Transverse colon (tissue), 4 donors: ENCODE measurements around the gene DCPS.

Experiments used
- CTCF ChIP-seq, 5 experiments: fragments of 200-600 bp in 3 of 5; fragments of 450-650 bp in 2 of 5; sonication (generic) in 3 of 5; IDR thresholded peaks; 1 replicate in 2 of 5; 2 replicates in 3 of 5; pipeline ENCODE4 v1.5.1; 2016 to 2017; ENCODE audit warnings: antibody characterized with exemption in 5 of 5, inconsistent platforms in 3 of 5, mild to moderate bottlenecking in 2 of 5, moderate library complexity in 1 of 5
- EP300 ChIP-seq: sonication (generic); formaldehyde crosslinking; IDR thresholded peaks from one replicate; pipeline ENCODE4 v1.6.1; 2017; ENCODE audit warnings: antibody characterized with exemption, low read depth
- POLR2A ChIP-seq: fragments of 450-650 bp; IDR thresholded peaks from one replicate; pipeline ENCODE4 v1.6.1; 2016; ENCODE audit warnings: antibody characterized with exemption, mild to moderate bottlenecking, moderate library complexity
- POLR2AphosphoS5 ChIP-seq, 3 donors: sonication (generic); formaldehyde crosslinking; IDR thresholded peaks; one replicate each; pipeline ENCODE4 v1.6.1; 2016; ENCODE audit warnings: antibody characterized with exemption in 3 of 3

DNA sequence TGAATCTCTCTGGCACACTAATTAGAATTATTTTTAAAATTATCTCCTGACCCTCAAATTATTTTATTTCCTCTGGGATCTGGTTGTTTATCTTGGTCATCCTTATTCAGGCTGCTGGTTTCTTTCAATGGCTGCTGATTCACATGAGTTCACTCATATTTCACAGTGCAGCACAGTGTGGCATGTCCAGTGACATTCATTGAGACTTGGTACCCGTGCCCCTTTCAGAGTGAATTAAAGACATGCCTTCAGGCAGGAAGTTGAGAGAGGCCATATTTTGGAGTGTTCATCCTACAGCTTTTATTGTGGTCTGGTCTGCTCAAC, 13.5 kb downstream of the DCPS start:
- TF ChIP-seq POLR2AphosphoS5 (IDR thresholded peaks at IDR 0.05) (no peak), POLR2A (no peak), CTCF (IDR thresholded peaks at IDR 0.05) (no peak), EP300 (no peak)
